KMS-11 (cell line): ENCODE data around the gene CDK17.
A peak's percentile ranks its signal among the peaks of the same experiment; 100 is the strongest.

ENCODE experiments used
- H2AFZ ChIP-seq: fragments of 200-600 bp; sonication (generic); 2 replicates; pipeline ENCODE4 v1.6.1; 2016; ENCODE audit warnings: antibody characterized with exemption, mixed run types, low read depth
- H3K27ac ChIP-seq: fragments of 200-600 bp; sonication (generic); 2 replicates; pipeline ENCODE4 v1.6.1; 2016; ENCODE audit warnings: mild to moderate bottlenecking, mixed run types
- H3K27me3 ChIP-seq: fragments of 200-600 bp; sonication (generic); 2 replicates; pipeline ENCODE4 v1.6.1; 2017; ENCODE audit warnings: mild to moderate bottlenecking, low read depth, mixed run types, moderate library complexity; ENCODE audit not compliant: insufficient read depth
- H3K36me3 ChIP-seq: fragments of 200-600 bp; sonication (generic); 2 replicates; pipeline ENCODE4 v1.6.1; 2017; ENCODE audit warnings: mild to moderate bottlenecking, mixed run types; ENCODE audit not compliant: insufficient read depth
- H3K4me1 ChIP-seq: fragments of 200-600 bp; sonication (generic); 2 replicates; pipeline ENCODE4 v1.6.1; 2016; ENCODE audit warnings: mild to moderate bottlenecking, low read depth, mixed run types; ENCODE audit not compliant: poor library complexity, severe bottlenecking
- H3K4me2 ChIP-seq: fragments of 200-600 bp; sonication (generic); 2 replicates; pipeline ENCODE4 v1.7.0; 2016; ENCODE audit warnings: mild to moderate bottlenecking, mixed run types
- H3K4me3 ChIP-seq: fragments of 200-600 bp; sonication (generic); IDR thresholded peaks from 2 replicates; pipeline ENCODE4 v1.6.1; 2017; ENCODE audit warnings: low read depth, low read length, mixed read lengths; ENCODE audit not compliant: insufficient read depth
- H3K79me2 ChIP-seq: fragments of 200-600 bp; sonication (generic); 2 replicates; pipeline ENCODE4 v1.6.1; 2016; ENCODE audit warnings: low read depth, mixed run types; ENCODE audit not compliant: insufficient read depth
- H3K9ac ChIP-seq: fragments of 200-600 bp; sonication (generic); 2 replicates; pipeline ENCODE4 v1.6.1; 2016; ENCODE audit warnings: mild to moderate bottlenecking, mixed run types
- H4K20me1 ChIP-seq: fragments of 200-600 bp; sonication (generic); 2 replicates; pipeline ENCODE4 v1.6.1; 2016; ENCODE audit warnings: mild to moderate bottlenecking, mixed run types; ENCODE audit not compliant: insufficient read depth
- TF ChIP-seq, protein P1 (sequence below): fragments of 200-600 bp; sonication (generic); conservative IDR thresholded peaks from 2 replicates; pipeline ENCODE4 v1.6.1; 2017; ENCODE audit warnings: low read depth, mild to moderate bottlenecking, antibody characterized with exemption, low read length, moderate library complexity, mixed read lengths

CDK17 gene

DNA sequence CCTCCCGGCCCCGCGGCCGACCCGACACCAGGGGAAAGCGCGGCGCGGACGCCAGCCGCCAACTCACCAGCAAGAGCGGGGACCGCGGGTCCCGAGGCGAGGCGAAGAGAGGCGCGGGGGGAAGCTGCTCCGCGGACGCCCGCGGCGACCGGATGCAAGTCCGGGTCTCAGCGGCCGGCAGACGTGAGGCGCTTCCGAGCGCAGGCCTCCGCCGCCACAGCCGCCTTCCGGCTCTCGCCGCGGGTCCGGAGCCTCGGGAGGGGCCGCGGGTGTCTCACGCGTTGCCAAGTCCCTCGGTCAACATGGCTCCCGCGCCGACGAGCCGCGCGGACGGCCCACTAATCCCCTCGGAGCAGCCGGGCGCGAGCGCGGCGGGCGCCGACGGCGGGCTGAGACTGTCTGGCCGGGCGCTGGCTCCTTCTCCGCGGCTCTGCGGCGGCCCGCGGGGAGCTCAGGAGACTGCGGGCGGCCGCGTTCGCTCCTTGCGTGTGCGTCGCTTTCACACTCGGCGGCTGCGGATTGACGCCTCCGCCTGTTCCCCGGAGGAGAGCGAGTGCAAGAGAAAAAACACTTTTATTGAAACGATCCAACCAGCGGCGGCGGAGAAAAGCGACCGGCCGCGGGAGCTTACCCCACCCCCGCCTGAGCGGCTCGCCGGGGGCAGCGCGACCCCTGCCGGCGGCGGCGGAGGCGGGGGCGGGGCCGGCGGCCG, at the start of gene CDK17:
TSS of gene CDK17 (minus strand) at position 521 of the 712 bp plus-strand sequence. CDS start 65,603 bp downstream, outside the sequence.
- Histone ChIP-seq H3K4me3 (no peak within 1 kb of the TSS), H3K27me3 (no peaks in the 10 kb centered on the region), H3K4me1 (peaks cover 51% of the 10 kb centered on the region), H2AFZ (peak within 1 kb of the TSS; percentile 97), H3K4me2 (peak within 1 kb of the TSS; percentile 100), H3K9ac (peak within 1 kb of the TSS; percentile 91), H3K27ac (peak within 1 kb of the TSS; percentile 97), H3K79me2 (peaks cover 38% of the 10 kb centered on the region), H4K20me1 (no peaks in the 10 kb centered on the region), H3K36me3 (no peaks in the 10 kb centered on the region)
- TF ChIP-seq, protein P1, sequence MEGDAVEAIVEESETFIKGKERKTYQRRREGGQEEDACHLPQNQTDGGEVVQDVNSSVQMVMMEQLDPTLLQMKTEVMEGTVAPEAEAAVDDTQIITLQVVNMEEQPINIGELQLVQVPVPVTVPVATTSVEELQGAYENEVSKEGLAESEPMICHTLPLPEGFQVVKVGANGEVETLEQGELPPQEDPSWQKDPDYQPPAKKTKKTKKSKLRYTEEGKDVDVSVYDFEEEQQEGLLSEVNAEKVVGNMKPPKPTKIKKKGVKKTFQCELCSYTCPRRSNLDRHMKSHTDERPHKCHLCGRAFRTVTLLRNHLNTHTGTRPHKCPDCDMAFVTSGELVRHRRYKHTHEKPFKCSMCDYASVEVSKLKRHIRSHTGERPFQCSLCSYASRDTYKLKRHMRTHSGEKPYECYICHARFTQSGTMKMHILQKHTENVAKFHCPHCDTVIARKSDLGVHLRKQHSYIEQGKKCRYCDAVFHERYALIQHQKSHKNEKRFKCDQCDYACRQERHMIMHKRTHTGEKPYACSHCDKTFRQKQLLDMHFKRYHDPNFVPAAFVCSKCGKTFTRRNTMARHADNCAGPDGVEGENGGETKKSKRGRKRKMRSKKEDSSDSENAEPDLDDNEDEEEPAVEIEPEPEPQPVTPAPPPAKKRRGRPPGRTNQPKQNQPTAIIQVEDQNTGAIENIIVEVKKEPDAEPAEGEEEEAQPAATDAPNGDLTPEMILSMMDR: no peak

DNA sequence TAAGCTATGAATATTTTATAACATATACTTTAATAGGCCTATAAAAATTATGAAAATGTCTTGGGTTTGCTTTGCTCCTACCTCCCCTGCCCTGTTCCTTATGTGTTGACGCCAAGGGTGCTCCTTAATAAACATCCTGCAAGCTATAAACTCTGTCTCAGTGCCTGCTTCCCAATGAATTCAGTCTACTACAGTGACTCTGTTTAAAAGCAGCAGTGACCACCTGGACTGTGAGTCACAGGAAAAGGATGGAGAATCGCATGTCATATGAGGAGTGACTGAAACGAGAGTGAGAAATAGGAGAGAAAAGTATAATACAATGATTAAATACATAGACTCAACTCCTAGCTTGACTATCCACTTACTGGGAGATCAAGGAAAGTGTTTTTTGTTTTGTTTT, 48.1 kb upstream of the CDK17 start:
- no peak overlapping the region for H3K27ac ChIP-seq
- no peaks in the 10 kb centered on the region for H3K36me3 ChIP-seq
- no peak overlapping the region for H3K9ac ChIP-seq
- H3K27me3 ChIP-seq: no peaks in the 10 kb centered on the region
- no peaks in the 10 kb centered on the region for H3K4me1 ChIP-seq
- no peak overlapping the region for H3K4me3 ChIP-seq
- TF ChIP-seq, protein P1: no peak
- H4K20me1 ChIP-seq: no peaks in the 10 kb centered on the region
- no peak overlapping the region for H3K4me2 ChIP-seq
- no peak overlapping the region for H2AFZ ChIP-seq
- no peaks in the 10 kb centered on the region for H3K79me2 ChIP-seq

DNA sequence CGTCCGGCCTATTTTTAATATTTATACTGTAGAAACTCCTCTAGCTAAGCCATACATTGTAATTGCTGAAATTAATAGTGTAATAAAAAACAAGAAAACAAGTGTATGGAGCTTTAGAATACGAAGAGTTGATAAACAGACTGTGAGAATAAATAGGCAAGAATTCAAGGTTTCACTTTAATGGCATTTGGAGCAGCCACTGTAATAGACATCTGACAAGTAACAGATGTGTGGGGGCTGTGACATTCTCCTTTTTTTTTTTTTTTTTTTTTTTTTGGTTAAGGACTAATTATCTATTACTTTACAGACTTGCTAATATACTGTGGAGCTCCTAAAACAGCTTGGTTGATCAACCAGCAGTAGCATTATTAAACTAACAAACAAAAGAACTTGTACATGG, 47.0 kb upstream of the CDK17 start:
- Histone ChIP-seq H3K4me3 (no peak overlapping the region), H3K27me3 (no peaks in the 10 kb centered on the region), H3K27ac (no peak overlapping the region), H3K36me3 (no peaks in the 10 kb centered on the region), H4K20me1 (no peaks in the 10 kb centered on the region), H3K79me2 (no peaks in the 10 kb centered on the region), H2AFZ (no peak overlapping the region), H3K4me2 (no peak overlapping the region), H3K9ac (no peak overlapping the region), H3K4me1 (no peaks in the 10 kb centered on the region)
- TF ChIP-seq, protein P1: no peak

DNA sequence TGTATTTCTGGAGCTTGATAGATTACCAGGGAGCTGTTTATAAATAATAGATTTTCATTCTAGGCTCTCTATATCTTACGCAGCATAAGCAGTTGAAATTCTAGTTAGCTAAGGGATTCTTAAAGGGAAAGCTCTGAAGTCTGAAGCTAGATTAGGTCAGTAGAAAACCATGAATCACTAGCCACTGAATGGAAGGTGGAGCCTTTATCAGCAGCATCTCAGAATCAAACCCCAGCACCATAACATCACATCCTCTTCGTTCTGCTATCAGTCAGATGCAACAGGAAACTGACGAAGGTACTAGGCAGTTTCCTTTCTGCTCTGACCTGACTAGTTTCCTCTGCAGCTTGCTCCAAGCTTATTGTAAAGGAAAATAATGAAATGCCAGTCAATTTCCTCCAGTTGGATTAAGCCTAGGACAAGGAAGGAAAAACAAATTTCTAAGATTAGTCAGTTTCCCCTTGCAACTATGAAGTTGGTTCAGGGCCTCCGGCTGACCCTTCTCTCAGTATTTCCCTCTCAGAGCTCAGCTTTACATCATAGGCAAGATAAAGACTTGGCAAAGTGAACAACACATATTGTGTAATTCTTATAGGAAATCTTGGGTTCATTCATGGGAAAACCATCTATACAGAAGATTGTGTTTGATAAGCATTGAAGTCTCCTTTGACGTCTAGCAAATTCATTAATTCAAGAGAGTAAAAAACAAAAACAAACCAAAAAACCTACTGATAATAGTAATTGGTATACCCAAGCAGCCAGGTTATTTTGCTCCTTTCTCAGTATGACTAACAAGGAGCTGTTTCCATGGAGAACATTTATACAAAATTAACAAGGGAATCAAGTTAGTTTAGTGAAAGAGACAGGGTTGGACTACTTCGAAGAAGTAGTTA, 45.7 kb upstream of the CDK17 start:
- TF ChIP-seq, protein P1: no peak
- H3K27ac ChIP-seq: no peak overlapping the region
- no peak overlapping the region for H3K4me2 ChIP-seq
- no peaks in the 10 kb centered on the region for H3K79me2 ChIP-seq
- H3K36me3 ChIP-seq: no peaks in the 10 kb centered on the region
- no peaks in the 10 kb centered on the region for H4K20me1 ChIP-seq
- H2AFZ ChIP-seq: no peak overlapping the region
- no peaks in the 10 kb centered on the region for H3K4me1 ChIP-seq
- H3K4me3 ChIP-seq: no peak overlapping the region
- H3K27me3 ChIP-seq: no peaks in the 10 kb centered on the region
- H3K9ac ChIP-seq: no peak overlapping the region
